GM12878 (cell line): Measurements from ENCODE around the gene DSE. TPM values are rescaled to one million over a fixed set of nuclear protein-coding genes. Genes with fewer than 3 reads are reported as not detected.
A peak's percentile ranks its signal among the peaks of the same experiment; 100 is the strongest.

Experiments used
- ASH2L ChIP-seq: fragments of 300-600, 200-600 bp; sonication (generic); IDR thresholded peaks from 2 replicates; pipeline ENCODE4 v1.6.1; 2017; ENCODE audit warnings: low read depth, mild to moderate bottlenecking, borderline replicate concordance
- ATF2 ChIP-seq: IDR thresholded peaks from 2 replicates; pipeline ENCODE4 v1.6.1; 2012; ENCODE audit warnings: low read length, inconsistent platforms
- CHD4 ChIP-seq: fragments of 200-600 bp; sonication (generic); IDR thresholded peaks from 2 replicates; pipeline ENCODE4 v1.6.1; 2016; ENCODE audit warnings: mild to moderate bottlenecking
- DPF2 ChIP-seq: fragments of 450-650 bp; IDR thresholded peaks from 2 replicates; pipeline ENCODE4 v1.6.1; 2017; ENCODE audit warnings: mild to moderate bottlenecking
- EED ChIP-seq: sonication (generic); IDR thresholded peaks from 2 replicates; pipeline ENCODE4 v1.6.1; 2016; ENCODE audit warnings: antibody characterized with exemption, low read depth
- EGR1 ChIP-seq, 2 experiments: IDR thresholded peaks; 1 replicate in 1 of 2; 2 replicates in 1 of 2; pipeline ENCODE4 v1.6.1; 2011 to 2012; ENCODE audit warnings: low read depth in 2 of 2, low read length in 2 of 2, borderline replicate concordance in 1 of 2, mild to moderate bottlenecking in 1 of 2, moderate library complexity in 1 of 2
- IKZF1 ChIP-seq: fragments of 450-650 bp; conservative IDR thresholded peaks from 2 replicates; pipeline ENCODE4 v1.6.1; 2017; ENCODE audit warnings: antibody characterized with exemption, mild to moderate bottlenecking
- MAX ChIP-seq: IDR thresholded peaks from 2 replicates; pipeline ENCODE4 v1.6.1; 2012; ENCODE audit warnings: low read depth, low read length, improper control_type of control experiment
- MEF2A ChIP-seq: IDR thresholded peaks from 2 replicates; pipeline ENCODE4 v1.6.1; 2011; ENCODE audit warnings: low read depth, mild to moderate bottlenecking, low read length, moderate library complexity; ENCODE audit not compliant: insufficient read depth
- MEF2B ChIP-seq: fragments of 450-650 bp; IDR thresholded peaks from 2 replicates; pipeline ENCODE4 v1.6.1; 2018; ENCODE audit warnings: mild to moderate bottlenecking, moderate library complexity; ENCODE audit not compliant: partially characterized antibody, poor library complexity, severe bottlenecking
- MTA2 ChIP-seq: fragments of 450-650 bp; IDR thresholded peaks from 2 replicates; pipeline ENCODE4 v1.6.1; 2016; ENCODE audit warnings: low read depth, mild to moderate bottlenecking, moderate library complexity
- NR2F1 ChIP-seq: fragments of 450-650 bp; conservative IDR thresholded peaks from 2 replicates; pipeline ENCODE4 v1.6.1; 2017; ENCODE audit warnings: mild to moderate bottlenecking
- RUNX3 ChIP-seq: IDR thresholded peaks from 2 replicates; pipeline ENCODE4 v1.6.1; 2012; ENCODE audit warnings: low read length, inconsistent platforms
- SIX5 ChIP-seq: IDR thresholded peaks from 2 replicates; pipeline ENCODE4 v1.6.1; 2011; ENCODE audit warnings: mild to moderate bottlenecking, low read depth, low read length, moderate library complexity; ENCODE audit not compliant: severe bottlenecking
- SMC3 ChIP-seq: IDR thresholded peaks from 2 replicates; pipeline ENCODE4 v1.6.1; 2011; ENCODE audit warnings: low read length, improper control_type of control experiment, borderline replicate concordance
- SP1 ChIP-seq: IDR thresholded peaks from one replicate; pipeline ENCODE4 v1.6.1; 2011; ENCODE audit warnings: low read depth, low read length
- TAF1 ChIP-seq: IDR thresholded peaks from 2 replicates; pipeline ENCODE4 v1.6.1; 2011; ENCODE audit warnings: mild to moderate bottlenecking, low read depth, low read length, borderline replicate concordance
- WRNIP1 ChIP-seq: IDR thresholded peaks from 2 replicates; pipeline ENCODE4 v1.6.1; 2011; ENCODE audit warnings: low read depth, low read length, improper control_type of control experiment, borderline replicate concordance
- ZBED1 ChIP-seq: IDR thresholded peaks from 2 replicates; pipeline ENCODE4 v1.6.1; 2016; ENCODE audit warnings: borderline replicate concordance
- ZBTB33 ChIP-seq: fragments of 450-650 bp; IDR thresholded peaks from 2 replicates; pipeline ENCODE4 v1.6.1; 2017; ENCODE audit warnings: mild to moderate bottlenecking
- ZNF217 ChIP-seq: fragments of 450-650 bp; IDR thresholded peaks from 2 replicates; pipeline ENCODE4 v1.6.1; 2017; ENCODE audit warnings: antibody characterized with exemption, mild to moderate bottlenecking
- polyA plus RNA-seq, 11 experiments: library from polyadenylated mRNA; depleted of rRNA in 4 of 11; unstranded in 6 of 11; stranded (reverse) in 5 of 11; fragments of >200 nt; fragmentation: Nextera tagmentation in 4 of 11; fragmentation: Illumina TruSeq in 1 of 11; extraction: Ambion mirVana in 4 of 11; extraction: Trizol in 1 of 11; gene quantifications; 1 replicate in 1 of 11; 2 replicates in 10 of 11; pipeline versions ENCODE4 v1.2.1 to v1.2.3, GENCODE V29; 2011 to 2016; ENCODE audit warnings: inconsistent platforms in 2 of 11, missing spikeins in 2 of 11, low read depth in 1 of 11
- total RNA-seq, 4 experiments: library from RNA; depleted of rRNA in 3 of 4; stranded (reverse); fragments of >200 nt in 3 of 4; fragmentation: Illumina TruSeq in 1 of 4; extraction: Trizol in 1 of 4; gene quantifications; 2 replicates each; pipeline versions ENCODE4 v1.2.1 to v1.2.3, GENCODE V29; 2013 to 2021
- TF ChIP-seq, protein P1 (sequence below), 3 experiments: IDR thresholded peaks in 2 of 3; conservative IDR thresholded peaks in 1 of 3; 2 replicates each; pipeline ENCODE4 v1.5.1; 2011; ENCODE audit warnings: low read depth in 3 of 3, low read length in 3 of 3, mild to moderate bottlenecking in 3 of 3, control low read depth in 2 of 3, moderate library complexity in 2 of 3, inconsistent platforms in 1 of 3, mixed read lengths in 1 of 3; ENCODE audit not compliant: control insufficient read depth in 2 of 3, insufficient read depth in 1 of 3; ENCODE audit errors: extremely low read depth in 1 of 3
- TF ChIP-seq, protein P2 (sequence below): fragments of 450-650 bp; IDR thresholded peaks from 2 replicates; pipeline ENCODE4 v1.6.1; 2017; ENCODE audit warnings: mild to moderate bottlenecking, low read depth, inconsistent platforms; ENCODE audit not compliant: poor library complexity, severe bottlenecking

Gene DSE
- total and polyA plus RNA-seq, 10 of the 15 experiments (the other 5 are each of a cell fraction or from before 2014, with no cell fraction given): 12.6 to 76.4 (median 43.0) TPM

DNA sequence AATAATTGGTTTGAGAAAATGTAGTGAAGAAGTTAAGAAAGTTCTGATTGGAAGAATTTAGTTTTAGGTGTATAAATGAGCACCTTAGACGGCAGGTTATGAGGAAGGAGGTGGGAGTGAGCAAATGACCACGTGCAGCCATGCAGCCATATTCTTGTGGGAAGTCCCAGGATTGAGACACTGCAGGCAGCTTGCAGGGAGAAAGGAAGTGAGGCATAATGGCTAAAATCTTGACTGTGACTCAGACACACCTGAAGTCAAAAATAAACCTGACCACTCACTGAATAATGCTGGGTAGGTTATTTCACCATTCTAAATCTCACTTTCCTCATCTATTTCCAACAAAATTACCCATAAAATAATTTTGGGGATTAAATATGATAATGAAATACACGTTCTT is 16.6 kb downstream of the DSE start (continued):
- TF ChIP-seq SMC3 (no peak), NR2F1 (no peak), ASH2L (no peak), DPF2 (peak; percentile 40; the same call in 1 of the 2 replicates), ZBTB33 (no peak), ATF2 (peak; percentile 51; the same call in 1 of the 2 replicates), EGR1 (IDR thresholded peaks at IDR 0.05; ENCODE audit: borderline replicate concordance in 1 of 2, low read depth in 2 of 2, low read length in 2 of 2) (no peak), MAX (0 out of 2 replicates have a peak, but pooled peaks have one; percentile 22), IKZF1 (peak; percentile 60), MEF2B (peak; percentile 39), SIX5 (no peak), SP1 (peak; percentile 27), ZBED1 (peak; percentile 69), EED (peak; percentile 87), MTA2 (0 out of 2 replicates have a peak, but pooled peaks have one; percentile 34), MEF2A (peak; percentile 95), ZNF217 (no peak), WRNIP1 (no peak), CHD4 (no peak; the same call in 1 of the 2 replicates), RUNX3 (peak; percentile 81), TAF1 (no peak)
- TF ChIP-seq, protein P1, sequence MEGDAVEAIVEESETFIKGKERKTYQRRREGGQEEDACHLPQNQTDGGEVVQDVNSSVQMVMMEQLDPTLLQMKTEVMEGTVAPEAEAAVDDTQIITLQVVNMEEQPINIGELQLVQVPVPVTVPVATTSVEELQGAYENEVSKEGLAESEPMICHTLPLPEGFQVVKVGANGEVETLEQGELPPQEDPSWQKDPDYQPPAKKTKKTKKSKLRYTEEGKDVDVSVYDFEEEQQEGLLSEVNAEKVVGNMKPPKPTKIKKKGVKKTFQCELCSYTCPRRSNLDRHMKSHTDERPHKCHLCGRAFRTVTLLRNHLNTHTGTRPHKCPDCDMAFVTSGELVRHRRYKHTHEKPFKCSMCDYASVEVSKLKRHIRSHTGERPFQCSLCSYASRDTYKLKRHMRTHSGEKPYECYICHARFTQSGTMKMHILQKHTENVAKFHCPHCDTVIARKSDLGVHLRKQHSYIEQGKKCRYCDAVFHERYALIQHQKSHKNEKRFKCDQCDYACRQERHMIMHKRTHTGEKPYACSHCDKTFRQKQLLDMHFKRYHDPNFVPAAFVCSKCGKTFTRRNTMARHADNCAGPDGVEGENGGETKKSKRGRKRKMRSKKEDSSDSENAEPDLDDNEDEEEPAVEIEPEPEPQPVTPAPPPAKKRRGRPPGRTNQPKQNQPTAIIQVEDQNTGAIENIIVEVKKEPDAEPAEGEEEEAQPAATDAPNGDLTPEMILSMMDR (IDR thresholded peaks at IDR 0.05 in 2 of 3, conservative IDR thresholded peaks at IDR 0.05 in 1 of 3; ENCODE audit: control insufficient read depth in 2 of 3, extremely low read depth in 1 of 3, insufficient read depth in 1 of 3, low read depth in 3 of 3, low read length in 3 of 3): no peak
- TF ChIP-seq, protein P2, sequence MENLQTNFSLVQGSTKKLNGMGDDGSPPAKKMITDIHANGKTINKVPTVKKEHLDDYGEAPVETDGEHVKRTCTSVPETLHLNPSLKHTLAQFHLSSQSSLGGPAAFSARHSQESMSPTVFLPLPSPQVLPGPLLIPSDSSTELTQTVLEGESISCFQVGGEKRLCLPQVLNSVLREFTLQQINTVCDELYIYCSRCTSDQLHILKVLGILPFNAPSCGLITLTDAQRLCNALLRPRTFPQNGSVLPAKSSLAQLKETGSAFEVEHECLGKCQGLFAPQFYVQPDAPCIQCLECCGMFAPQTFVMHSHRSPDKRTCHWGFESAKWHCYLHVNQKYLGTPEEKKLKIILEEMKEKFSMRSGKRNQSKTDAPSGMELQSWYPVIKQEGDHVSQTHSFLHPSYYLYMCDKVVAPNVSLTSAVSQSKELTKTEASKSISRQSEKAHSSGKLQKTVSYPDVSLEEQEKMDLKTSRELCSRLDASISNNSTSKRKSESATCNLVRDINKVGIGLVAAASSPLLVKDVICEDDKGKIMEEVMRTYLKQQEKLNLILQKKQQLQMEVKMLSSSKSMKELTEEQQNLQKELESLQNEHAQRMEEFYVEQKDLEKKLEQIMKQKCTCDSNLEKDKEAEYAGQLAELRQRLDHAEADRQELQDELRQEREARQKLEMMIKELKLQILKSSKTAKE: peak; percentile 53
